Stimulated activated naive CD8-positive, alpha-beta T cell treated with anti-CD3 and anti-CD28 coated beads, Interleukin-15, amount 100 ng/mL, for 72 hours (primary cell): Measurements from ENCODE around the gene TSPAN8.

ENCODE experiments used
- ATAC-seq: fragments of 150-1000 bp; cut with Tn5 transposase; 2 replicates; pipeline ENCODE4 v1.10.0; 2021; ENCODE audit warnings: mild to moderate bottlenecking, moderate library complexity
- DNase-seq, 2 donors: peaks; one replicate each; pipeline ENCODE4 v3.0.0; 2021 to 2022
- H3K27ac Mint-ChIP-seq, 2 donors: one replicate each; pipeline ENCODE4 v1.8.0; 2022; ENCODE audit warnings: mild to moderate bottlenecking in 2 of 2, mixed read lengths in 2 of 2, moderate library complexity in 2 of 2
- H3K27me3 Mint-ChIP-seq: one replicate; pipeline ENCODE4 v1.8.0; 2022; ENCODE audit warnings: mixed read lengths
- H3K4me1 Mint-ChIP-seq: one replicate; pipeline ENCODE4 v1.8.0; 2022; ENCODE audit warnings: mild to moderate bottlenecking, mixed read lengths
- H3K4me3 Mint-ChIP-seq, 2 donors: one replicate each; pipeline ENCODE4 v1.8.0; 2022; ENCODE audit warnings: mild to moderate bottlenecking in 2 of 2, mixed read lengths in 2 of 2, moderate library complexity in 1 of 2
- H3K9me3 Mint-ChIP-seq, 2 donors: one replicate each; pipeline ENCODE4 v1.8.0; 2022; ENCODE audit warnings: mixed read lengths in 2 of 2

Gene TSPAN8

GRCh38 chr12:71157601-71158233, at the start of gene TSPAN8:
Gene TSPAN8, minus strand, starts transcription at chr12:71157999. Its CDS starts 321 bp downstream, at chr12:71157678.
- Mint-ChIP-seq H3K27me3 (no peaks in the 10 kb centered on the region), H3K4me1 (no peaks in the 10 kb centered on the region), H3K27ac (no peak within 1 kb of the TSS), H3K9me3 (peaks cover 4 to 10% of the 10 kb centered on the region in 2 donors), H3K4me3 (no peak within 1 kb of the TSS)
- no peak for DNase-seq
- ATAC-seq = no peak

- Mint-ChIP-seq H3K27ac (no peak overlapping the region), H3K27me3 (no peaks in the 10 kb centered on the region), H3K4me1 (no peaks in the 10 kb centered on the region), H3K9me3 (peaks cover 0 to under 1% of the 10 kb centered on the region in 2 donors), H3K4me3 (no peak overlapping the region)
- ATAC-seq (no peak), DNase-seq (no peak)
Measured at GRCh38 chr12:71201136-71201679, 43.4 kb upstream of the TSPAN8 start.

GRCh38 chr12:71200706-71201105, 42.9 kb upstream of the TSPAN8 start:
- Mint-ChIP-seq H3K9me3 (no peaks in the 10 kb centered on the region), H3K4me3 (no peak overlapping the region), H3K27me3 (no peaks in the 10 kb centered on the region), H3K4me1 (no peaks in the 10 kb centered on the region), H3K27ac (no peak overlapping the region)
- no peak for ATAC-seq
- DNase-seq = no peak

- Mint-ChIP-seq H3K4me1 (no peaks in the 10 kb centered on the region), H3K4me3 (no peak overlapping the region), H3K9me3 (no peaks in the 10 kb centered on the region), H3K27ac (no peak overlapping the region), H3K27me3 (no peaks in the 10 kb centered on the region)
- DNase-seq = no peak
- ATAC-seq = no peak
Measured at GRCh38 chr12:71197460-71197859, 39.7 kb upstream of the TSPAN8 start.

GRCh38 chr12:71195338-71195896, 37.6 kb upstream of the TSPAN8 start:
- H3K27me3 Mint-ChIP-seq = no peaks in the 10 kb centered on the region

GRCh38 chr12:71194657-71195056, 36.9 kb upstream of the TSPAN8 start:
- DNase-seq = no peak
- Mint-ChIP-seq H3K4me3 (no peak overlapping the region), H3K4me1 (no peaks in the 10 kb centered on the region), H3K9me3 (no peaks in the 10 kb centered on the region), H3K27ac (no peak overlapping the region), H3K27me3 (no peaks in the 10 kb centered on the region)
- no peak for ATAC-seq

More at GRCh38 chr12:71195338-71195896, 37.6 kb upstream of the TSPAN8 start:
- no peaks in the 10 kb centered on the region for H3K4me1 Mint-ChIP-seq
- H3K9me3 Mint-ChIP-seq = no peaks in the 10 kb centered on the region
- no peak overlapping the region for H3K27ac Mint-ChIP-seq
- ATAC-seq (no peak), DNase-seq (no peak)
- H3K4me3 Mint-ChIP-seq = no peak overlapping the region

GRCh38 chr12:71193041-71193440, 35.2 kb upstream of the TSPAN8 start:
- no peaks in the 10 kb centered on the region for H3K9me3 Mint-ChIP-seq
- H3K27ac Mint-ChIP-seq = no peak overlapping the region
- no peak overlapping the region for H3K4me3 Mint-ChIP-seq
- no peaks in the 10 kb centered on the region for H3K27me3 Mint-ChIP-seq
- no peak for DNase-seq
- H3K4me1 Mint-ChIP-seq = no peaks in the 10 kb centered on the region
- no peak for ATAC-seq

GRCh38 chr12:71191509-71192196, 33.9 kb upstream of the TSPAN8 start:
- ATAC-seq = no peak
- no peaks in the 10 kb centered on the region for H3K9me3 Mint-ChIP-seq

GRCh38 chr12:71190822-71191221, 33.0 kb upstream of the TSPAN8 start:
- ATAC-seq (no peak), DNase-seq (no peak)
- Mint-ChIP-seq H3K27ac (no peak overlapping the region), H3K27me3 (no peaks in the 10 kb centered on the region), H3K9me3 (no peaks in the 10 kb centered on the region), H3K4me3 (no peak overlapping the region), H3K4me1 (no peaks in the 10 kb centered on the region)

More at GRCh38 chr12:71191509-71192196, 33.9 kb upstream of the TSPAN8 start:
- Mint-ChIP-seq H3K27me3 (no peaks in the 10 kb centered on the region), H3K27ac (no peak overlapping the region), H3K4me3 (no peak overlapping the region), H3K4me1 (no peaks in the 10 kb centered on the region)
- no peak for DNase-seq

GRCh38 chr12:71187379-71187778, 29.6 kb upstream of the TSPAN8 start:
- Mint-ChIP-seq H3K4me1 (peaks cover 7% of the 10 kb centered on the region), H3K9me3 (peaks cover 0 to 9% of the 10 kb centered on the region in 2 donors), H3K4me3 (no peak overlapping the region), H3K27ac (no peak overlapping the region), H3K27me3 (no peaks in the 10 kb centered on the region)
- DNase-seq (no peak), ATAC-seq (no peak)

GRCh38 chr12:71186571-71187288, 28.9 kb upstream of the TSPAN8 start:
- H3K4me1 Mint-ChIP-seq = peaks cover 7% of the 10 kb centered on the region
- no peak for ATAC-seq
- DNase-seq = no peak
- no peak overlapping the region for H3K4me3 Mint-ChIP-seq
- H3K27ac Mint-ChIP-seq = no peak overlapping the region
- H3K27me3 Mint-ChIP-seq = no peaks in the 10 kb centered on the region
- H3K9me3 Mint-ChIP-seq = peaks cover 0 to 12% of the 10 kb centered on the region in 2 donors

- ATAC-seq (no peak), DNase-seq (no peak)
- Mint-ChIP-seq H3K9me3 (peaks cover 0 to 12% of the 10 kb centered on the region in 2 donors), H3K27ac (no peak overlapping the region), H3K27me3 (no peaks in the 10 kb centered on the region), H3K4me1 (peaks cover 7% of the 10 kb centered on the region), H3K4me3 (no peak overlapping the region)
Measured at GRCh38 chr12:71183846-71184245, 26.0 kb upstream of the TSPAN8 start.

GRCh38 chr12:71183018-71183417, 25.2 kb upstream of the TSPAN8 start:
- no peak for DNase-seq
- H3K4me3 Mint-ChIP-seq = no peak overlapping the region
- peaks cover under 1 to 12% of the 10 kb centered on the region in 2 donors for H3K9me3 Mint-ChIP-seq
- H3K27ac Mint-ChIP-seq = no peak overlapping the region
- no peak for ATAC-seq
- no peaks in the 10 kb centered on the region for H3K27me3 Mint-ChIP-seq
- peaks cover 7% of the 10 kb centered on the region for H3K4me1 Mint-ChIP-seq

GRCh38 chr12:71178162-71178561, 20.4 kb upstream of the TSPAN8 start:
- Mint-ChIP-seq H3K4me1 (peaks cover 6% of the 10 kb centered on the region), H3K4me3 (no peak overlapping the region), H3K27me3 (peaks cover 7% of the 10 kb centered on the region), H3K27ac (no peak overlapping the region), H3K9me3 (peaks cover 9 to 11% of the 10 kb centered on the region in 2 donors)
- no peak for DNase-seq
- no peak for ATAC-seq

- no peak for ATAC-seq
- Mint-ChIP-seq H3K27me3 (peaks cover 7% of the 10 kb centered on the region), H3K4me1 (no peaks in the 10 kb centered on the region), H3K27ac (no peak overlapping the region), H3K4me3 (no peak overlapping the region), H3K9me3 (peaks cover 0 to 9% of the 10 kb centered on the region in 2 donors)
- DNase-seq = no peak
Measured at GRCh38 chr12:71174825-71175224, 17.0 kb upstream of the TSPAN8 start.
